Vagina (tissue), 2 donors: Measurements from ENCODE around the gene OSGIN1. TPM values are rescaled to one million over a fixed set of nuclear protein-coding genes. Genes with fewer than 3 reads are reported as not detected.

Experiments used
- DNase-seq, 2 donors: peaks; one replicate each; pipeline ENCODE4 v3.0.0-alpha.2; 2017; ENCODE audit errors: extremely low spot score in 2 of 2
- H3K27ac ChIP-seq: fragments of 200-600 bp; sonication (generic); one replicate; pipeline ENCODE4 v1.5.1; 2019
- H3K27me3 ChIP-seq: fragments of 200-600 bp; sonication (generic); one replicate; pipeline ENCODE4 v1.5.1; 2019
- H3K36me3 ChIP-seq, 2 donors: fragments of 200-600 bp; sonication (generic); one replicate each; pipeline ENCODE4 v1.5.1; 2017 to 2019
- H3K4me1 ChIP-seq: fragments of 200-600 bp; sonication (generic); one replicate; pipeline ENCODE4 v1.5.1; 2019
- H3K4me3 ChIP-seq, 2 donors: fragments of 200-600 bp; sonication (generic); 1 replicate in 1 of 2; 2 replicates in 1 of 2; pipeline ENCODE4 v1.5.1; 2016 to 2019
- H3K9me3 ChIP-seq: fragments of 200-600 bp; sonication (generic); one replicate; pipeline ENCODE4 v1.5.1; 2019
- POLR2A ChIP-seq, 2 donors: fragments of 450-650 bp; IDR thresholded peaks; one replicate each; pipeline ENCODE4 v1.6.1; 2017; ENCODE audit warnings: antibody characterized with exemption in 2 of 2, mild to moderate bottlenecking in 2 of 2, moderate library complexity in 2 of 2
- POLR2AphosphoS5 ChIP-seq, 2 donors: sonication (generic); formaldehyde crosslinking; IDR thresholded peaks; one replicate each; pipeline ENCODE4 v1.9.0; 2017; ENCODE audit warnings: antibody characterized with exemption in 2 of 2, mild to moderate bottlenecking in 2 of 2, low read depth in 1 of 2; ENCODE audit not compliant: insufficient read depth in 1 of 2
- intact Hi-C: fragments of 100-400 bp; cut with DNase I; formaldehyde crosslinking; loops from one replicate; pipeline ENCODE4 v1.15.1; 2023
- total RNA-seq: library from RNA; depleted of rRNA; stranded (reverse); fragments of >200 nt; gene quantifications from one replicate; pipeline ENCODE4 v1.2.3, GENCODE V29; 2016
- TF ChIP-seq, protein P1 (sequence below), 3 experiments: fragments of 450-650 bp in 2 of 3; fragments of 200-600 bp in 1 of 3; sonication (generic) in 1 of 3; IDR thresholded peaks; one replicate each; pipeline ENCODE4 v1.5.1; 2017 to 2019; ENCODE audit warnings: antibody characterized with exemption in 3 of 3, mild to moderate bottlenecking in 2 of 3, moderate library complexity in 2 of 3

Gene OSGIN1
- total RNA-seq, 1 donor from 2014 or later, result 6.4 TPM

DNA sequence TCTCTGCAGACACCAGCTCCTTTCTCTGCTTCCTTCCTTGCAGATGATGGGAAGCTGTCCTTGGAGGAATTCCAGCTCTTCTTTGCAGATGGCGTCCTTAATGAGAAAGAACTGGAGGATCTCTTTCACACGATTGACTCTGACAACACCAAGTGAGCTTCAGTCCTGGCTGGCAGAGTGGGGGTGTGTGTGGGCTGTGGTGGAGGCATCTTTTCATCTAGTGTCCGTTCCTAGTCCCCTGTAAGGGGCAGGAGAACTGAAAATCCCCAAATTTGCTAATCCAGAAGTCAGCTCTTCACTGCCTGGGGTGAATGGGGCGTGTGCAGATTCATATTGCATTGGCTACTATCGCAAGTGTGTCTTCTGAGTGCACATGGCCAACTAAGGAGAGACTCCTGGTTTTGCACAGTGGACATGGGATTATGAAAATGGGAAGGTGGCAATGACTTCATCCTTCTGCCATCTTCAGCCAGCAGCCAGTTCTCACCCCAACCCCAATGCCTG is 25.4 kb downstream of the OSGIN1 start:
- no peaks in the 10 kb centered on the region for H3K4me1 ChIP-seq
- no peaks in the 10 kb centered on the region for H3K9me3 ChIP-seq
- no peaks in the 10 kb centered on the region for H3K36me3 ChIP-seq
- no peak for DNase-seq
- no peak overlapping the region for H3K27ac ChIP-seq
- TF ChIP-seq POLR2AphosphoS5 (IDR thresholded peaks at IDR 0.05; ENCODE audit: insufficient read depth in 1 of 2, low read depth in 1 of 2), result no peak
- TF ChIP-seq POLR2A (IDR thresholded peaks at IDR 0.05), result no peak
- TF ChIP-seq, protein P1, sequence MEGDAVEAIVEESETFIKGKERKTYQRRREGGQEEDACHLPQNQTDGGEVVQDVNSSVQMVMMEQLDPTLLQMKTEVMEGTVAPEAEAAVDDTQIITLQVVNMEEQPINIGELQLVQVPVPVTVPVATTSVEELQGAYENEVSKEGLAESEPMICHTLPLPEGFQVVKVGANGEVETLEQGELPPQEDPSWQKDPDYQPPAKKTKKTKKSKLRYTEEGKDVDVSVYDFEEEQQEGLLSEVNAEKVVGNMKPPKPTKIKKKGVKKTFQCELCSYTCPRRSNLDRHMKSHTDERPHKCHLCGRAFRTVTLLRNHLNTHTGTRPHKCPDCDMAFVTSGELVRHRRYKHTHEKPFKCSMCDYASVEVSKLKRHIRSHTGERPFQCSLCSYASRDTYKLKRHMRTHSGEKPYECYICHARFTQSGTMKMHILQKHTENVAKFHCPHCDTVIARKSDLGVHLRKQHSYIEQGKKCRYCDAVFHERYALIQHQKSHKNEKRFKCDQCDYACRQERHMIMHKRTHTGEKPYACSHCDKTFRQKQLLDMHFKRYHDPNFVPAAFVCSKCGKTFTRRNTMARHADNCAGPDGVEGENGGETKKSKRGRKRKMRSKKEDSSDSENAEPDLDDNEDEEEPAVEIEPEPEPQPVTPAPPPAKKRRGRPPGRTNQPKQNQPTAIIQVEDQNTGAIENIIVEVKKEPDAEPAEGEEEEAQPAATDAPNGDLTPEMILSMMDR (IDR thresholded peaks at IDR 0.05), result no peak
- intact Hi-C loops, result no loop called here
- no peaks in the 10 kb centered on the region for H3K27me3 ChIP-seq
- no peak overlapping the region for H3K4me3 ChIP-seq

DNA sequence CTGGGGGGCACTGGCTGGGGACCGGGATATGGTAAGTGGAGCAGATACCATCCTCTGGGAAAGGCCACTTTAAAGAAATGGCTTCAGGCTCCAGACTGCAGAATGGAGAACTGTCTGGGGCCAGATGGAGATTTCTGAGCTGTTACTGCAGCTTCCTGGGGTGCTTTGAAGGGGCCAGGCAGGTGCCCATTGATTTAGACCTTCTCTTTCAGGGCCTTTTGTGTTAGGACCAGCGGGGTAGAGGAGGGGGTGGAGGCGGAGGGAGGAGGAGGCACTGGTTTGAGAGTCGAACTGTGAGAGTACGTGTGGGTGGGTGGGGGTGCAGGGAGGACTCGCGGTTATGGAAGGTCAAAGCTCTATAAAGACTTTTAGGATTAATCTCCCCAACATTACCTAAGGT is 26.4 kb downstream of the OSGIN1 start:
- TF ChIP-seq, protein P1 (IDR thresholded peaks at IDR 0.05), result no peak
- TF ChIP-seq POLR2A (IDR thresholded peaks at IDR 0.05) (no peak), POLR2AphosphoS5 (IDR thresholded peaks at IDR 0.05; ENCODE audit: insufficient read depth in 1 of 2, low read depth in 1 of 2) (no peak)
- no peak for DNase-seq
- no peaks in the 10 kb centered on the region for H3K4me1 ChIP-seq
- H3K36me3 ChIP-seq, result no peaks in the 10 kb centered on the region
- H3K27me3 ChIP-seq, result no peaks in the 10 kb centered on the region
- H3K4me3 ChIP-seq, result no peak overlapping the region
- intact Hi-C loops, result no loop called here
- H3K9me3 ChIP-seq, result no peaks in the 10 kb centered on the region
- no peak overlapping the region for H3K27ac ChIP-seq

GRCh38 chr16:83980794-83981193 is 27.8 kb downstream of the OSGIN1 start:
- Histone ChIP-seq H3K9me3 (no peaks in the 10 kb centered on the region), H3K27ac (no peak overlapping the region), H3K4me3 (no peak overlapping the region), H3K27me3 (no peaks in the 10 kb centered on the region), H3K4me1 (no peaks in the 10 kb centered on the region), H3K36me3 (no peaks in the 10 kb centered on the region)
- intact Hi-C loops, result no loop called here
- TF ChIP-seq POLR2AphosphoS5 (IDR thresholded peaks at IDR 0.05; ENCODE audit: insufficient read depth in 1 of 2, low read depth in 1 of 2), result no peak
- TF ChIP-seq POLR2A (IDR thresholded peaks at IDR 0.05), result no peak
- TF ChIP-seq, protein P1 (IDR thresholded peaks at IDR 0.05), result no peak
- no peak for DNase-seq

DNA sequence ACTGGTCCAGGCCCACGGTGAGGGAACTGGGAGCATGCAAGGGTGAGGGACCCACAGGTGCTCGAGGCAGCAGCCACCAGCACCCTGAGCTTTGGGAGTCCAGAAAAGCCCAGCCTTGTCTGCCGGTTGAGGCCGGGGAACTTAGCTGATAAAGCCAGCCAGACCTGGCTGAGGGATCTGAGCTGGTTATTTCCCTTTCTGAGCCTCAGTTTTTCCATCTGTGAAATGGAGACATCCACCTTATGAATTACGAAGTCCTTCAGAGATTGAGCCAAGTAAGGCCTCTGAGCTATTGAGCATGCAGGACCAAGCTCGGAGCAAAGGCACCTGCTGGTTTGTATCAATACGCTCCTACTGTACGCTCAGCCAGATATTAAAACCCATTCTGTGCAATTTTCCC is 28.8 kb downstream of the OSGIN1 start:
- no peaks in the 10 kb centered on the region for H3K9me3 ChIP-seq
- TF ChIP-seq, protein P1 (IDR thresholded peaks at IDR 0.05), result no peak
- TF ChIP-seq POLR2AphosphoS5 (IDR thresholded peaks at IDR 0.05; ENCODE audit: insufficient read depth in 1 of 2, low read depth in 1 of 2), result no peak
- TF ChIP-seq POLR2A (IDR thresholded peaks at IDR 0.05), result no peak
- no peaks in the 10 kb centered on the region for H3K36me3 ChIP-seq
- H3K27me3 ChIP-seq, result no peaks in the 10 kb centered on the region
- no peaks in the 10 kb centered on the region for H3K4me1 ChIP-seq
- H3K27ac ChIP-seq, result no peak overlapping the region
- intact Hi-C loops, result no loop called here
- no peak overlapping the region for H3K4me3 ChIP-seq
- no peak for DNase-seq

- no peaks in the 10 kb centered on the region for H3K36me3 ChIP-seq
- H3K27me3 ChIP-seq, result no peaks in the 10 kb centered on the region
- TF ChIP-seq, protein P1 (IDR thresholded peaks at IDR 0.05), result no peak
- no peak for TF ChIP-seq POLR2A (IDR thresholded peaks at IDR 0.05)
- TF ChIP-seq POLR2AphosphoS5 (IDR thresholded peaks at IDR 0.05; ENCODE audit: insufficient read depth in 1 of 2, low read depth in 1 of 2), result no peak
- no peak for DNase-seq
- H3K27ac ChIP-seq, result no peak overlapping the region
- H3K4me3 ChIP-seq, result no peak overlapping the region
- no peaks in the 10 kb centered on the region for H3K4me1 ChIP-seq
- intact Hi-C loops, result no loop called here
- H3K9me3 ChIP-seq, result no peaks in the 10 kb centered on the region
These were observed 30.5 kb downstream of the OSGIN1 start for GRCh38 chr16:83983491-83983890.
